Measurements from ENCODE around the gene NFIX. TPM values are rescaled to one million over a fixed set of nuclear protein-coding genes. Genes with fewer than 3 reads are reported as not detected.
A peak's percentile ranks its signal among the peaks of the same experiment; 100 is the strongest.

The NFIX gene
- total RNA-seq, 1 donor from 2014 or later: 2.6 TPM

GRCh38 chr19:12984683-12985048 is 10.6 kb upstream of the NFIX start:
- Mint-ChIP-seq H3K9me3 (no peaks in the 10 kb centered on the region), H3K4me1 (peaks cover 3% of the 10 kb centered on the region), H3K27ac (no peak overlapping the region), H3K27me3 (peaks cover 3% of the 10 kb centered on the region), H3K4me3 (no peak overlapping the region), H3K36me3 (ENCODE audit: low read depth) (no peaks in the 10 kb centered on the region)
- ATAC-seq (ENCODE audit: low read depth): peak; percentile 14
- ChIA-PET CTCF (interaction anchor here (0.6 to 3.8 kb wide), 8 partner anchors 19 to 605 kb away, joined by 3 to 34 read pairs (median 4); no protein-coding TSS in a partner anchor), POLR2A (interaction anchor here (0.6 to 1.9 kb wide), 4 partner anchors 63 to 171 kb away, joined by 4 to 7 read pairs (median 5); no protein-coding TSS in a partner anchor)
- TF ChIP-seq CTCF (IDR thresholded peaks at IDR 0.05): no peak
- intact Hi-C loops (cut with micrococcal nuclease): no loop called here
- DNase-seq: no peak

- Mint-ChIP-seq H3K4me3 (no peak overlapping the region), H3K27ac (no peak overlapping the region), H3K27me3 (peaks cover 3% of the 10 kb centered on the region), H3K4me1 (no peaks in the 10 kb centered on the region), H3K9me3 (no peaks in the 10 kb centered on the region), H3K36me3 (ENCODE audit: low read depth) (no peaks in the 10 kb centered on the region)
- ChIA-PET CTCF (interaction anchor here (0.6 to 3.8 kb wide), 10 partner anchors 20 to 604 kb away, joined by 3 to 34 read pairs (median 4); no protein-coding TSS in a partner anchor), POLR2A (interaction anchor here (0.6 to 1.9 kb wide), 5 partner anchors 64 to 170 kb away, joined by 3 to 7 read pairs (median 5); no protein-coding TSS in a partner anchor)
- intact Hi-C loops (cut with micrococcal nuclease): no loop called here
- ATAC-seq (ENCODE audit: low read depth) (peak; percentile 38), DNase-seq (no peak)
- TF ChIP-seq CTCF (IDR thresholded peaks at IDR 0.05): no peak
Measured at GRCh38 chr19:12985049-12985776, 10.1 kb upstream of the NFIX start.

- ChIA-PET POLR2A (interaction anchor here (0.5 kb wide), 1 partner anchor 46 kb away, joined by 4 read pairs; no protein-coding TSS in a partner anchor), CTCF (interaction anchor here (1.0 to 3.4 kb wide), 2 partner anchors 74 to 107 kb away, joined by 3 to 34 read pairs; no protein-coding TSS in a partner anchor)
- DNase-seq (no peak), ATAC-seq (ENCODE audit: low read depth) (no peak)
- H3K4me3 Mint-ChIP-seq: no peak overlapping the region
- no peaks in the 10 kb centered on the region for H3K9me3 Mint-ChIP-seq
- H3K36me3 Mint-ChIP-seq (ENCODE audit: low read depth): no peaks in the 10 kb centered on the region
- H3K4me1 Mint-ChIP-seq: no peaks in the 10 kb centered on the region
- H3K27ac Mint-ChIP-seq: no peak overlapping the region
- TF ChIP-seq CTCF (IDR thresholded peaks at IDR 0.05): no peak
- peaks cover 3% of the 10 kb centered on the region for H3K27me3 Mint-ChIP-seq
- intact Hi-C loops (cut with micrococcal nuclease): no loop called here
Measured at GRCh38 chr19:12986726-12987125, 8.5 kb upstream of the NFIX start.

GRCh38 chr19:12987190-12987589 is 8.1 kb upstream of the NFIX start:
- H3K27me3 Mint-ChIP-seq: peaks cover 3% of the 10 kb centered on the region
- no peaks in the 10 kb centered on the region for H3K36me3 Mint-ChIP-seq (ENCODE audit: low read depth)
- H3K4me3 Mint-ChIP-seq: no peak overlapping the region
- H3K27ac Mint-ChIP-seq: no peak overlapping the region
- no peaks in the 10 kb centered on the region for H3K9me3 Mint-ChIP-seq
- no peak for ATAC-seq (ENCODE audit: low read depth)
- no peaks in the 10 kb centered on the region for H3K4me1 Mint-ChIP-seq
- POLR2A ChIA-PET: interaction anchor here (0.5 kb wide), 1 partner anchor 46 kb away, joined by 4 read pairs; no protein-coding TSS in a partner anchor
- TF ChIP-seq CTCF (IDR thresholded peaks at IDR 0.05): no peak
- intact Hi-C loops (cut with micrococcal nuclease): no loop called here
- no peak for DNase-seq
- CTCF ChIA-PET: no interaction called here

GRCh38 chr19:12987781-12988180 is 7.5 kb upstream of the NFIX start:
- ChIA-PET POLR2A (no interaction called here), CTCF (no interaction called here)
- Mint-ChIP-seq H3K36me3 (ENCODE audit: low read depth) (no peaks in the 10 kb centered on the region), H3K27me3 (peaks cover 3% of the 10 kb centered on the region), H3K4me3 (no peak overlapping the region), H3K9me3 (no peaks in the 10 kb centered on the region), H3K4me1 (no peaks in the 10 kb centered on the region), H3K27ac (no peak overlapping the region)
- no peak for DNase-seq
- intact Hi-C loops (cut with micrococcal nuclease): no loop called here
- no peak for TF ChIP-seq CTCF (IDR thresholded peaks at IDR 0.05)
- no peak for ATAC-seq (ENCODE audit: low read depth)

Measured in activated B cell treated with CpG ODN at 0.5 μM for 24 hours (primary cell).